ENCODE measurements around the gene SLC35C1. TPM values are rescaled to one million over a fixed set of nuclear protein-coding genes. Genes with fewer than 3 reads are reported as not detected.

Gene SLC35C1
- total and polyA plus RNA-seq, 2 donors (not counting 1 experiment from before 2014, with no cell fraction given) = 4.4 to 12.5 TPM

DNA sequence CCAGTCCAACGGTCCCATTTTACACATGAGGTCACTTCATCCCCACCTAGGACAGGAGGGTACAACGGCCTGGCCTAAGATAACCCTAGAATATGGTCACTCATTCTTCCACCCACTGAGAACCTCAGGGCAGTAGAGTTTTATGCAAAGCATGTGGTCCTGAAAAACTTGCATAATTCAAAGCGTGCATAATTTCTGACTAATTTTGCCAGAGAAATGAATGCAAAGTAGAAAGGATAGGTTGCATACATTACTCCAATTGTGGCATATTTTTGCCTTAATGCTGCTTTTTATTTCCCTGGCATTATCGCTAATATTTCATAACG lies 32.5 kb upstream of the SLC35C1 start:
- Histone ChIP-seq H3K4me2 (replicated peaks; ENCODE audit: low read depth, low read length, poor library complexity, severe bottlenecking) (peak overlapping the region; percentile 87), H3K4me3 (ENCODE audit: control extremely low read depth in 1 of 5, extremely low read depth in 1 of 5, insufficient read depth in 1 of 5, low read depth in 2 of 5, low read length in 4 of 5) (peak overlapping the region in 1 of 5 experiments; percentile 86), H3K36me3 (replicated peaks in 1 of 2; ENCODE audit: control extremely low read depth in 1 of 2, control insufficient read depth in 1 of 2, extremely low read depth in 1 of 2, insufficient read depth in 2 of 2, low read length in 1 of 2) (no peaks in the 10 kb centered on the region), H4K20me1 (ENCODE audit: control insufficient read depth, insufficient read depth, low read length, poor library complexity, severe bottlenecking) (no peaks in the 10 kb centered on the region), H3K27ac (ENCODE audit: low read length in 2 of 2) (no peak overlapping the region), H3K27me3 (replicated peaks in 1 of 4; ENCODE audit: control extremely low read depth in 1 of 4, control insufficient read depth in 3 of 4, insufficient read depth in 4 of 4, low read length in 3 of 4) (peaks cover 0 to 2% (median 1%) of the 10 kb centered on the region in 4 experiments), H2AFZ (ENCODE audit: insufficient read depth, low read depth, low read length, poor library complexity, severe bottlenecking) (no peak overlapping the region), H3K9ac (ENCODE audit: low read length) (no peak overlapping the region), H3K79me2 (ENCODE audit: control insufficient read depth, insufficient read depth, low read length) (no peaks in the 10 kb centered on the region), H3K4me1 (ENCODE audit: control insufficient read depth in 2 of 2, insufficient read depth in 2 of 2, low read length in 2 of 2) (peaks cover 6 to 16% of the 10 kb centered on the region in 2 donors), H3K9me3 (ENCODE audit: control extremely low read depth in 1 of 3, control insufficient read depth in 2 of 3, insufficient read depth in 1 of 3, low read length in 2 of 3) (no peaks in the 10 kb centered on the region)
- no peak for DNase-seq
- no peaks in the 10 kb centered on the region for H3K9me3 Mint-ChIP-seq (ENCODE audit: insufficient read depth)
- TF ChIP-seq, protein P1, sequence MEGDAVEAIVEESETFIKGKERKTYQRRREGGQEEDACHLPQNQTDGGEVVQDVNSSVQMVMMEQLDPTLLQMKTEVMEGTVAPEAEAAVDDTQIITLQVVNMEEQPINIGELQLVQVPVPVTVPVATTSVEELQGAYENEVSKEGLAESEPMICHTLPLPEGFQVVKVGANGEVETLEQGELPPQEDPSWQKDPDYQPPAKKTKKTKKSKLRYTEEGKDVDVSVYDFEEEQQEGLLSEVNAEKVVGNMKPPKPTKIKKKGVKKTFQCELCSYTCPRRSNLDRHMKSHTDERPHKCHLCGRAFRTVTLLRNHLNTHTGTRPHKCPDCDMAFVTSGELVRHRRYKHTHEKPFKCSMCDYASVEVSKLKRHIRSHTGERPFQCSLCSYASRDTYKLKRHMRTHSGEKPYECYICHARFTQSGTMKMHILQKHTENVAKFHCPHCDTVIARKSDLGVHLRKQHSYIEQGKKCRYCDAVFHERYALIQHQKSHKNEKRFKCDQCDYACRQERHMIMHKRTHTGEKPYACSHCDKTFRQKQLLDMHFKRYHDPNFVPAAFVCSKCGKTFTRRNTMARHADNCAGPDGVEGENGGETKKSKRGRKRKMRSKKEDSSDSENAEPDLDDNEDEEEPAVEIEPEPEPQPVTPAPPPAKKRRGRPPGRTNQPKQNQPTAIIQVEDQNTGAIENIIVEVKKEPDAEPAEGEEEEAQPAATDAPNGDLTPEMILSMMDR (IDR thresholded peaks at IDR 0.05) = no peak
- no peak for TF ChIP-seq EZH2 (IDR thresholded peaks at IDR 0.05; ENCODE audit: borderline replicate concordance, insufficient read depth, low read depth, low read length, poor library complexity, severe bottlenecking)
- H3K4me1 Mint-ChIP-seq = peaks cover 18% of the 10 kb centered on the region
- ChIA-PET POLR2A (interaction anchor here (1.1 kb wide), 1 partner anchor 34 kb away, joined by 3 read pairs; no protein-coding TSS in a partner anchor), CTCF (interaction anchor here (0.9 to 3.6 kb wide), 32 partner anchors 9 to 439 kb away, joined by 3 to 76 read pairs (median 6); partner anchors contain the start of genes PEX16 and SLC35C1)
- no peak for ATAC-seq (ENCODE audit: low read depth)
- peak overlapping the region; percentile 90 for H3K4me3 Mint-ChIP-seq
- 72% methylated on average over 4 of the region's 5 CpGs for WGBS (ENCODE audit: insufficient coverage)
- intact Hi-C loops (cut with micrococcal nuclease) = loop anchor here (1.0 to 5.0 kb wide), 3 partner anchors 32 to 435 kb away; partner anchors contain the start of gene PHF21A
- H3K27me3 Mint-ChIP-seq = peaks cover 12% of the 10 kb centered on the region
- no peak overlapping the region for H3K27ac Mint-ChIP-seq

DNA sequence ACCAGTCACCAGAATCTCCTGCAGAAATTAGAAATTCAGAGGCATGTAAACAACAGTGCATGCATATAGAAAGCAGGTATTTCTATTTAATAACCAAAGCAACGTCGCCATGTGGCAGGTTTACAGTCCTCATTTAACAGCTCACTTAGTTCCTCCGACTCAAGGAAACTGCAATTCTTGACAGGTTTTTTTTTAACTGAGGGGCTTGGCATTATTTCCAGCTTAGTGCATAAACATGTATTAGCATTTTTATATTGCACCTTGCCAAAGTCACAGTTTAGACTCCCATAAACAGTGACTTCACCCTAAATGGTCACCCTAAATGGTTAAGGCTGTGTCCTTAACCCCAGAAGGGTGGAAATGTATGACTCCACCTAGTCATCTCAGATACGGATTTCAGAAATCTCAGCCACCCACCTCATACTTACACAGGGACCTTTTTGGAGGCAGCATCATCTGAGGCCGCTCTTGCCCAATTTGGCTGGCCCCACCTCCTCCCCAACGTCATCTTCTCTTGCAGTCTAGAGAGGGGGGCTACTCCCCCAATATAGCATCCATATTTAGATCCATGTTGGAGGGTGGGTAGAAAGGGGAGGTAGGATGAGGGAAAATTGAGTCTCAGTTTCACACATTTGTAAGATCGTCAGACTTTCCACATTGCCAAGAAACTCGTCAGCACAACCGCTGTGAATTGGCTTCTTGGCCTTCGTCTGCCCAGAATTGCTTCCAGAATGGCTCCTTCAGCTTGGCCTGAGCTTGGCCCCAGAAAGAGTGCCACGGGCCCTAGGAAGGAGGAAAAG lies 31.8 kb upstream of the SLC35C1 start:
- no peak overlapping the region for H3K4me2 ChIP-seq (replicated peaks; ENCODE audit: low read depth, low read length, poor library complexity, severe bottlenecking)
- ATAC-seq (ENCODE audit: low read depth) = no peak
- no peak overlapping the region for H2AFZ ChIP-seq (ENCODE audit: insufficient read depth, low read depth, low read length, poor library complexity, severe bottlenecking)
- peaks cover 11% of the 10 kb centered on the region for H3K27me3 Mint-ChIP-seq
- peaks cover 0 to 4% (median 1%) of the 10 kb centered on the region in 4 experiments for H3K27me3 ChIP-seq (replicated peaks in 1 of 4; ENCODE audit: control extremely low read depth in 1 of 4, control insufficient read depth in 3 of 4, insufficient read depth in 4 of 4, low read length in 3 of 4)
- H4K20me1 ChIP-seq (ENCODE audit: control insufficient read depth, insufficient read depth, low read length, poor library complexity, severe bottlenecking) = no peaks in the 10 kb centered on the region
- H3K4me3 Mint-ChIP-seq = no peak overlapping the region
- H3K36me3 ChIP-seq (replicated peaks in 1 of 2; ENCODE audit: control extremely low read depth in 1 of 2, control insufficient read depth in 1 of 2, extremely low read depth in 1 of 2, insufficient read depth in 2 of 2, low read length in 1 of 2) = no peaks in the 10 kb centered on the region
- no peaks in the 10 kb centered on the region for H3K9me3 Mint-ChIP-seq (ENCODE audit: insufficient read depth)
- peaks cover 18% of the 10 kb centered on the region for H3K4me1 Mint-ChIP-seq
- no peak overlapping the region for H3K4me3 ChIP-seq (ENCODE audit: control extremely low read depth in 1 of 5, extremely low read depth in 1 of 5, insufficient read depth in 1 of 5, low read depth in 2 of 5, low read length in 4 of 5)
- no peak overlapping the region for H3K27ac Mint-ChIP-seq
- no peaks in the 10 kb centered on the region for H3K9me3 ChIP-seq (ENCODE audit: control extremely low read depth in 1 of 3, control insufficient read depth in 2 of 3, insufficient read depth in 1 of 3, low read length in 2 of 3)
- CTCF ChIA-PET = interaction anchor here (0.9 to 3.6 kb wide), 4 partner anchors 8 to 206 kb away, joined by 3 to 12 read pairs (median 6); partner anchors contain the start of genes CRY2 and SLC35C1
- intact Hi-C loops (cut with micrococcal nuclease) = loop anchor here (1.0 to 5.0 kb wide), 3 partner anchors 31 to 436 kb away; partner anchors contain the start of gene PHF21A
- no peak for TF ChIP-seq EZH2 (IDR thresholded peaks at IDR 0.05; ENCODE audit: borderline replicate concordance, insufficient read depth, low read depth, low read length, poor library complexity, severe bottlenecking)
- TF ChIP-seq, protein P1 (IDR thresholded peaks at IDR 0.05) = no peak
- no peaks in the 10 kb centered on the region for H3K79me2 ChIP-seq (ENCODE audit: control insufficient read depth, insufficient read depth, low read length)
- H3K9ac ChIP-seq (ENCODE audit: low read length) = no peak overlapping the region
- no peak overlapping the region for H3K27ac ChIP-seq (ENCODE audit: low read length in 2 of 2)
- WGBS (ENCODE audit: insufficient coverage) = 92% methylated on average over 7 of the region's 11 CpGs
- no peak for DNase-seq
- peaks cover 6 to 16% of the 10 kb centered on the region in 2 donors for H3K4me1 ChIP-seq (ENCODE audit: control insufficient read depth in 2 of 2, insufficient read depth in 2 of 2, low read length in 2 of 2)
- POLR2A ChIA-PET = no interaction called here

Measured in B cell (primary cell).